Activated T-helper 17 cell treated with anti-CD3 and anti-CD28 coated beads, Interleukin-2, amount 50 U/mL, for 72 hours (primary cell): Measurements from ENCODE around the gene EXTL1. TPM values are rescaled to one million over a fixed set of nuclear protein-coding genes. Genes with fewer than 3 reads are reported as not detected.

Source experiments
- ATAC-seq: fragments of 150-1000 bp; cut with Tn5 transposase; replicated peaks from 2 replicates; pipeline ENCODE4 v1.10.0; 2021; ENCODE audit warnings: mild to moderate bottlenecking, moderate library complexity
- H3K27ac Mint-ChIP-seq: one replicate; pipeline ENCODE4 v1.8.0; 2022; ENCODE audit warnings: mixed read lengths
- H3K27me3 Mint-ChIP-seq: one replicate; pipeline ENCODE4 v1.8.0; 2022; ENCODE audit warnings: mixed read lengths
- H3K36me3 Mint-ChIP-seq: one replicate; pipeline ENCODE4 v1.8.0; 2022; ENCODE audit warnings: low read depth, mild to moderate bottlenecking, mixed read lengths
- H3K4me1 Mint-ChIP-seq: one replicate; pipeline ENCODE4 v1.8.0; 2022; ENCODE audit warnings: mixed read lengths
- H3K4me3 Mint-ChIP-seq: one replicate; pipeline ENCODE4 v1.8.0; 2022; ENCODE audit warnings: mild to moderate bottlenecking, mixed read lengths
- H3K9me3 Mint-ChIP-seq: one replicate; pipeline ENCODE4 v1.8.0; 2022; ENCODE audit warnings: mixed read lengths
- total RNA-seq, 2 donors: library from RNA; stranded (reverse); gene quantifications; one replicate each; pipeline ENCODE4 v1.2.3, GENCODE V29; 2022

EXTL1 gene
- total RNA-seq, 2 donors from 2014 or later: not detected

DNA sequence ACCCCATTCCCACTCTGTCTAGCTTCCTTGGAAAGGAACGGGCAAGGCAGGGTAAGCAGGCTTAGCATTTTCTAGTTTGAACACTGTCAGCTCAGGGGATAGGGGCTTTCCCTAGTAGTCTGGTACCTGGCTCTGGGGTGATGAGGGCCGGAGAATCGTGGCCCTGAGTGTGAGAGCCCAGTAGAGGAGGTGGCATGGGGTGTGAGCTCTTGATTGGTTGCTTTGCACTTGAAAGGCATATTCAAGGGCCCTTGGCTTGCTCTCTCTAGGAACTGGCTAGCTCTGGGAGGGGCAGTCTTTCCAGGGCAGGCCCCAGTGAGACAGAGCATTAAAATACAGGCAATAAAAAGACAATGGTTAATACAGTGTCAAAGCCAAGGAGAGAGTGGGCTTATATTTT lies 10.8 kb upstream of the EXTL1 start:
- no peak overlapping the region for H3K27ac Mint-ChIP-seq
- no peak overlapping the region for H3K4me3 Mint-ChIP-seq
- peaks cover 6% of the 10 kb centered on the region for H3K27me3 Mint-ChIP-seq
- H3K4me1 Mint-ChIP-seq: no peaks in the 10 kb centered on the region
- no peaks in the 10 kb centered on the region for H3K36me3 Mint-ChIP-seq
- H3K9me3 Mint-ChIP-seq: no peaks in the 10 kb centered on the region
- ATAC-seq: no peak

DNA sequence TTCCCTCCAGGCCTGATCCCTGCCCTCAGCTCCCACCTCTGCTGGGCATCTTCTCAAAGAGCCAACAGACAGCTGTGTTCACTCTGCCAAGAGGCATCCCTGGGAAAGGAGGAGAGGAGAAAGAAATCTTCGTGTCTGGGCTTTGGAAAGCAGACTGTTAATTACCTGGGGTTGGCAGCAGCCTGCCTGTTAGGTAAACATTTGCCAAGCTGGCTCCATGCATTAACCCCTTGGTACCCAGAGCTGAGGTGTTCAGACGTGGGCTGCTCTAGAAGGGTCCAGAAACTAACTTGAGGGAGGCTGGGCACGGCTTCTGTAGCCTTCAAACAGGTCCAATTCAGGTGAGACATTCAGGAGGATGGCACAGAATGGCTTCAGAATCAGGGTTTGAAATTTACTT lies 8.7 kb upstream of the EXTL1 start:
- no peaks in the 10 kb centered on the region for H3K27me3 Mint-ChIP-seq
- H3K36me3 Mint-ChIP-seq: no peaks in the 10 kb centered on the region
- no peak overlapping the region for H3K4me3 Mint-ChIP-seq
- no peaks in the 10 kb centered on the region for H3K9me3 Mint-ChIP-seq
- no peak for ATAC-seq
- no peak overlapping the region for H3K27ac Mint-ChIP-seq
- H3K4me1 Mint-ChIP-seq: no peaks in the 10 kb centered on the region

DNA sequence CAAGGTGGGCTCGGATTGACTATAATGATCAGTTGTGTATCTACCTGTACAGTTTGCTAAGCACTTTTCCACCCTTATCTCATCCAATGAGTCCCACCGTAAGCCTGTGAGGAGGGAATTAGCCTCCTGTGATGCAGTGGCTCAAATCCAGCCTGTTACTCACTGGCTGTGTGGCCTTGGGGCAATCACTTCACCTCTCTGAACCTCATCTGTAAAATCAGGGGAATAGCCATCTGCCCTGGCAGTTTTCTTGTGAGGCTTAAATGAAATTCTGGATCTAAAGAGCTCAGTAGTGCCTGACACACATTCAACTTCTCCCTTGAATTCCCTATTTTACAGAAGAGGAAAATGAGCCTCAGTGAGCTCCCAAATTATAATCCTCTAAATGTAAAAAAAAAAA lies 7.4 kb upstream of the EXTL1 start:
- H3K4me3 Mint-ChIP-seq: no peak overlapping the region
- no peaks in the 10 kb centered on the region for H3K9me3 Mint-ChIP-seq
- H3K36me3 Mint-ChIP-seq: no peaks in the 10 kb centered on the region
- no peaks in the 10 kb centered on the region for H3K4me1 Mint-ChIP-seq
- no peak for ATAC-seq
- H3K27ac Mint-ChIP-seq: no peak overlapping the region
- no peaks in the 10 kb centered on the region for H3K27me3 Mint-ChIP-seq

DNA sequence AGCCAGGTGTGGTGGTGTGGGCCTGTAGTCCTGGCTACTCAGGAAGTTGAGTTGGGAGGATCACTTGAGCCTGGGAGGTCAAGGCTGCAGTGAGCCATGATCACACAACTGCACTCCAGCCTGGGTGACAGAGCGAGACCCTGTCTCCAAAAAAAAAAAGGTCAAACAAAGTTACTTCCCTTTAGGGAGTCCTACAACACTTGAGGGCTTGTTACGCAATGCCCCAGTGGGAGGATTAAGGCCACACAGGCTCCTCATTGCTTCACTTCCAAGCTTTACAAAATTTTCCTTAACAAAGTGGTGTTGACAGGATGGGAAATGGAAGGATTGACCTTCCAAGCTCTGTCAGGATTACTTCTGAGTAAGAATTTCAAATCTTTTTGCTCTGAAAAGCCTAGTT lies 6.2 kb upstream of the EXTL1 start:
- no peak for ATAC-seq
- Mint-ChIP-seq H3K4me3 (no peak overlapping the region), H3K9me3 (no peaks in the 10 kb centered on the region), H3K36me3 (no peaks in the 10 kb centered on the region), H3K4me1 (no peaks in the 10 kb centered on the region), H3K27me3 (no peaks in the 10 kb centered on the region), H3K27ac (no peak overlapping the region)

DNA sequence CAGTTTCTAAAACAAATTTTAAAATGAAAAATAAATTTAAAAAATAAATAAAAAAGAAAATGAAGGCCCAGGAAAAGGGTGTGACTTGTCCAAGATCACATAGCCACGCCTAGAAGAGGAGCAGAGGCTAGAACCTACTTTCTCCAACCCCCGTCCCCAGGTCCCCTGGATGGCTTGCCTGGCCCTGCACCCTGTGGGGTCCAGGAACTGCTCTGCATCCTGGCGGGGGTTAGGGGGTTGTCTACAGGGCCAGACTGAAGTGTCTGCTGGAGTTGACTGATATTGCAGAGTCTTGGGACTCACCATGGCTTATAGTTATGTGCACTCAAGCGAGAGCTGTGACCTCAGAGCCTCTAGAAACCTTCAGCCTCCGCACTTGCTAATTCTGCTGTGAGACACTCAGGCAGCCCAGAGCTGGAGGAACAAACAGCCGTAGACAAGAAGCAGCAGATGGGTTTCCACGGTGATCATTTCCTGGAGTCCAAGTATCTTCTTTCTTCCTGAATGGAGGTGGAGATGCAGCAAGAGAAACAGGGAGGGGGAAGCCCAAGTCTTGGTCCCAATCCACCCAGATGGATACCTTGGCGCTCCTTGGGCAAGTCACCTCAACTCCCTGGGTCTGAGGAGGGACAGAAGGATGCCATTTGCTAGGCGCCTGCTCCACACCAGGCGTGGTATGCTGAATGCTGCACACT lies 5.2 kb upstream of the EXTL1 start:
- Mint-ChIP-seq H3K4me1 (no peaks in the 10 kb centered on the region), H3K4me3 (no peak overlapping the region), H3K27ac (no peak overlapping the region), H3K9me3 (no peaks in the 10 kb centered on the region), H3K27me3 (no peaks in the 10 kb centered on the region), H3K36me3 (no peaks in the 10 kb centered on the region)
- ATAC-seq: no peak

DNA sequence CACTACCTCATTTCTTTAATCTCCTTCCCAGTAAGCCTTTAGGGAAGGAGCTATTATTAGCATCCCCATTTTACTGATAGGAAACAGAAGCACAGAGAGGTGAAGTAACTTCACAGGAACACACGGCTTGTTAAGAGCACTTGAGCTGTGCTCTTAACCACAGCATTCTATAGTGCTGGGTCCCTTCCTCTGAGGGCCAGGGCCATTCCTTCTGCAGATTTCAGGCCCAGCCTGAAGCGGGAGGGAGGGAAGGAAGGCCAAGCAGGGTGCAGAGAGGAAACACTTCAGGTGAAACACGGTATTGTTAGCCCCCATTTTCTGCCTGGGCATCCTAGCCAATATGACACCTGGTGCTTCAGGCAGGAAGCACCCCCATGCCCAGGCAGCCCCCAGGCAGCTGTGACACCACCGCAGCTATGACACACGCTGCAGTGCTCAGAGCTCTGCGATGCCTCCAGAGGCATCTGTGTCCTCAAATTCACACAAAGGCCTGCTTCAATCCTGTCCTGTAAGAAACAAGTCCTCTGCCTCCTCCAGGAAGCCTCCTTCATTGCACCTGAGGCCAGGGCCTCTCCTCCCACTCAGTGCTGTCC lies 4.5 kb upstream of the EXTL1 start:
- Mint-ChIP-seq H3K27me3 (no peaks in the 10 kb centered on the region), H3K36me3 (no peaks in the 10 kb centered on the region), H3K4me3 (no peak overlapping the region), H3K4me1 (no peaks in the 10 kb centered on the region), H3K27ac (no peak overlapping the region), H3K9me3 (no peaks in the 10 kb centered on the region)
- ATAC-seq: no peak

DNA sequence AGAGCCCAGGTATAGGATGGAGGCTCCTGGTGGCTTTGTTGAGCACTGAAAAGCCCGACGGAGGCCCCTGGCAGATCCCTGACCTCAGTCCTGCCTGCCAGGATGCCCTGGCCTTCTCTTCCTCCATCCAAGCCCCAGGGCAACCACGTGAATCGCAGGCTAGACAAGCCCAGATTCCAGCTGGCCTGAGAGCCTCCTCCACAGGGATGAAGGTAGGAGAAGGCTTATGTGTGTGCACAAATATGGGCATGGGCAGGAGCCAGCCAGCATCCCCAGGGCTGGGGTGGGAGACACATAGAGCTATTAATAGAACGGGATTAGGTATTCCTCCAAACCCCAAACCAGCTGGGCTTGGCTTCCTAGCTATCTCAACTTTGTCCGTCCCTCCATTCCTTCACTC lies 4.0 kb upstream of the EXTL1 start:
- ATAC-seq: no peak
- Mint-ChIP-seq H3K36me3 (no peaks in the 10 kb centered on the region), H3K27ac (no peak overlapping the region), H3K27me3 (no peaks in the 10 kb centered on the region), H3K4me3 (no peak overlapping the region), H3K4me1 (no peaks in the 10 kb centered on the region), H3K9me3 (no peaks in the 10 kb centered on the region)

DNA sequence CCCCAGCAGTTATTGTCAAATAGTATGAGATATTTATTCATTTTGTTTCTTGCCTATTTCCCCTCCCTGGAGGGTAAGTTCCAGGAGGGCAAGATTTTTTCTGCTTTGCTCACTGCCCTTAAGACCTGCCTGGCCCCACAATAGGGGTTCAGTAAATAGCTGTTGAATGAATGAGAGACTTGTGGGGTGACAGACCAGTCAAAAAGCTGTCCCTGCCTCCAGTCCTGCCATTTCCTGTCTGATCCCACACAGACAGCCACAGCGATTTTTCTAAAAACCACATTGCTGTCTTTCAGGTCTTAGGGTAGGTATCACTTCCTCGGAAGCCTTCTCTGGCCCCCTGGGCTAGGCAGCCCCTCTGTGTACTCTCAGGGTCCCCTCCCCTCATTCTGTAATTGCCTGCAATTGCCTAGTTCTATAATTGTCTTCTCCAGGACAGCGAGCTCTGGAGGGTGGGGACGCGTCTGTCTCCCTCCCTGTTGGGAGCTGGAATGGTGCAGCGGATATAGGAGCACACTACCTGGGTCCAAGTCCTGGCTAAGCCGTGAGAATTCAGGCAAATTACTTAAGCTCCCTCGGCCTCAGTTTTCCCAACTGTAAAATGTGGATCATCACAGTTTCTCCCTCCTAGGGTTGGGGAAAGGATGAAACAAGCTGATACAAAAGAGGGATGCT lies 1.8 kb upstream of the EXTL1 start:
- no peak for ATAC-seq
- Mint-ChIP-seq H3K9me3 (no peaks in the 10 kb centered on the region), H3K27ac (no peak overlapping the region), H3K4me3 (no peak overlapping the region), H3K36me3 (no peaks in the 10 kb centered on the region), H3K27me3 (no peaks in the 10 kb centered on the region), H3K4me1 (no peaks in the 10 kb centered on the region)

DNA sequence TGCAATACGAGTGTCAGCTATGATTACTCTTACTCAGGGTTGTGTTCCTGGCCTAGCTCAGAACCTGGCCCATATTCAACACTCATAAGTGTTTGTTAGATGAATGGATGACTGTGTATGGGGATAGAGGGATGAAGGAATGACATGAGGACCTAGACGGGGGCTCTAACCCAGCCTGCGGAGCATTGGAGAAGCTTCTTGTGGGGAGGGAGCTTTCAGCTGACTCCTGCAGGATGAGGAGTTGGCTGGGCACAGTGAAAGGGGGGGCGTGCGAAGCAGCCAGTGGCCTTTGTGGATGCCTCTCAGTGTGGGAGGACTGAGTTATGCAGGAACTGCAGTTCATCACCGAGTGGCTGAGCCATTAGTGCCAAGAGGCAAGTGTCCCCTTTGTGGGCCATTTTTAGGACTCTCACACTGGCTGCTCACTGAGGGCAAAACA lies 1.2 kb upstream of the EXTL1 start:
- no peaks in the 10 kb centered on the region for H3K9me3 Mint-ChIP-seq
- H3K27me3 Mint-ChIP-seq: no peaks in the 10 kb centered on the region
- H3K4me3 Mint-ChIP-seq: no peak overlapping the region
- H3K4me1 Mint-ChIP-seq: no peaks in the 10 kb centered on the region
- no peak for ATAC-seq
- H3K36me3 Mint-ChIP-seq: no peaks in the 10 kb centered on the region
- H3K27ac Mint-ChIP-seq: no peak overlapping the region

DNA sequence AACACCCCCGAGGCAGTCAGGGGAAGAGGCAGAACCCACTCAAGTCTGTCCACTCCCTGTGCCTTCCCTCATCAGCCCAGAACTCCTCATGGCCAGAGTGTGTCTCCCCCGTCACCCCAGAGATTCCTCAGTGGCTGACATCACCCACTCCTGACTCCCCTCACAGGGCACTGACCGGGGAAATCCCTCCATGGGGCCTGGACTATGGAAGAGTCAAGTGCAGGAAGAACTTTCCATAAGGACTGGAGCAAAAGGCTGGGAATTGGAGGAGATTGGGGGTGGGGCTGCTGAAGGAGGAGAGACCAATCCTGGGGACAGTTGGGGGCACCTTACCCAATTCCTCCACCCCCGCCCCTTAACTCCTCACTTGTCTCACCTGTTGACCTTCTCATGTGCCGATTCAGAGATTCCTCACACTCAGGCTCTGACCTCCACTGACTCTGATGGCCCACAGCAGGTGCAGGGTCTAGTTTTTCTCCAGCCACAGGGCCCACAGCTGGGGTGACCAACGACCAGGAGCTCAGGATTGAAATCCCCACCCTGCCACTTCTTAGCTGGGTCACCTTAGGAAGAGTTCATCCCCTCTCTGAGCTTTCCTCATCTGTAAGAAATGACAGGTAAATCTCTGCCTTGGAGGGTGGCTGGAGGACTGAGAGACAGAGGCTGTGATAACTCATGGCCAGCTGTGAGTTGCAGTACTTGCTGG lies 481 bp upstream of the EXTL1 start:
- no peaks in the 10 kb centered on the region for H3K4me1 Mint-ChIP-seq
- no peak overlapping the region for H3K4me3 Mint-ChIP-seq
- no peak overlapping the region for H3K27ac Mint-ChIP-seq
- H3K9me3 Mint-ChIP-seq: no peaks in the 10 kb centered on the region
- no peaks in the 10 kb centered on the region for H3K36me3 Mint-ChIP-seq
- ATAC-seq: no peak
- no peaks in the 10 kb centered on the region for H3K27me3 Mint-ChIP-seq

DNA sequence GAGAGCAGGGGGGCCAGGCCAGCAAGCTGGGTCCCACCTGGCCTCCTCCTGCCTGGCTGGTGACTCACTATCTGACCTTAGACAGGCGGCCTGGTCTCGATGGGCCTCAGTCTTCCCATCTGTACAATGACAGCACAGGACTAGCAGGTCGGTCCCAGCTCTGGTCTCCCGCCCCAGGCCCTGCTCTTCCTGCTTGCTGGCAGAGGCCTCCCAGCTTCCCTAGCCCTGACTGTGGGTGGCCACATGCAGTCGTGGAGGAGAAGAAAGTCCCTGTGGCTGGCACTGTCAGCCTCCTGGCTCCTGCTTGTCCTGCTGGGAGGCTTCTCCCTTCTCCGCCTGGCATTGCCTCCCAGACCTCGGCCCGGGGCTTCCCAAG lies 817 bp downstream of the EXTL1 start:
- Mint-ChIP-seq H3K27ac (no peak overlapping the region), H3K4me1 (no peaks in the 10 kb centered on the region), H3K27me3 (no peaks in the 10 kb centered on the region), H3K9me3 (no peaks in the 10 kb centered on the region), H3K4me3 (no peak overlapping the region), H3K36me3 (no peaks in the 10 kb centered on the region)
- ATAC-seq: no peak

DNA sequence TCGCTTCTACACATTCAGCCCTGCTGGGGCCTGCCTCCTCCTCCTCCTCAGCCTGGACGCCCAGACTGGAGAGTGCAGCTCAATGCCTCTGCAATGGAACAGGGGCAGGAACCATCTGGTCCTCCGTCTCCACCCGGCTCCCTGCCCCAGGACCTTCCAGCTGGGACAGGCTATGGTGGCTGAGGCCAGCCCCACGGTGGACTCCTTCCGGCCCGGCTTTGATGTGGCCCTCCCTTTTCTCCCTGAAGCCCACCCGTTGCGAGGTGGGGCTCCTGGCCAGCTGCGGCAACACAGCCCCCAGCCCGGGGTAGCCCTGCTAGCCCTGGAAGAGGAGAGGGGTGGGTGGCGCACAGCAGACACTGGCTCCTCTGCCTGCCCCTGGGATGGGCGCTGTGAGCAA lies 1.4 kb downstream of the EXTL1 start:
- H3K27me3 Mint-ChIP-seq: no peaks in the 10 kb centered on the region

DNA sequence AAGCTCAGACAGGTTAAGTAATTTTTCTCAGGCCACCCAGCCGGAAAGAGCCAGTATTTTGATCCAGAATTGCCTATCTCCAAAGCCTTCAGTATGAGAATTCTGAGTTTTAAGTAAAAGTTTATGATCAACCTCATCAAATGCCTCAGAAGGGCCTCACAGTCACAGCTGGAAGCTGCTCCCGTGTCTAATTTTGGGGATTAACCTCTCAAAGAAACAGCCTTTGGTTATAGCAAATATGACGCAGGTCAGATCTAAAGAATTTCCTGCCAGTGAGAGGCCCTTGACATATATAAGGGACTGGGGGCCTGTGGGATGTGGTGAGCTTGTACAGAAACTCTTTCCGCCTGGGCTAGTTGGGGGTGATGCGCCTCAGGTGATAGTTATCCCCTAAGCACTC lies 2.3 kb downstream of the EXTL1 start:
- Mint-ChIP-seq H3K27ac (no peak overlapping the region), H3K4me1 (no peaks in the 10 kb centered on the region)

More for the DNA sequence above, 1.4 kb downstream of the EXTL1 start:
- H3K4me1 Mint-ChIP-seq: no peaks in the 10 kb centered on the region
- no peak overlapping the region for H3K4me3 Mint-ChIP-seq
- H3K27ac Mint-ChIP-seq: no peak overlapping the region
- no peak for ATAC-seq
- no peaks in the 10 kb centered on the region for H3K36me3 Mint-ChIP-seq
- H3K9me3 Mint-ChIP-seq: no peaks in the 10 kb centered on the region

DNA sequence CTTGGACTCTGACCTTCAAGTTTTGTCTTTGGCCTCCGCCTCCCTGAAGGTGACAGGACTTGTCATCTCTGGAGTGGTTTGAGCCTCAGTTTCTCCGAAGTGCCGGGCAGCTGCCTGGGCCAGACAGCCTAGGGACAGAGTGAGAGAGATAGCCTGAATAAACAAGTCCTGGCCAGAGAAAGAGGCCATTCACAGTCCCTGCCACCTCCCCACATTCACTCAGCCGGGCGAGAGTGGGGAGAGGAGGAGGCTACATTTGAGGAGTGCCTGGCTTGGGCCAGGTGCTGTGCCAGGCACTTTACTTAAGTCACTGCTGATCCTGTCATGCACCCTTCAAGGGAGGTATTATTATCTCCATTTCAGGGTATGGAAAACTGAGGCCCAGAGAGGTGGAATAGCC lies 3.5 kb downstream of the EXTL1 start:
- no peak for ATAC-seq
- H3K4me1 Mint-ChIP-seq: no peaks in the 10 kb centered on the region
- H3K9me3 Mint-ChIP-seq: no peaks in the 10 kb centered on the region
- no peaks in the 10 kb centered on the region for H3K27me3 Mint-ChIP-seq
- H3K36me3 Mint-ChIP-seq: no peaks in the 10 kb centered on the region
- no peak overlapping the region for H3K4me3 Mint-ChIP-seq
- H3K27ac Mint-ChIP-seq: no peak overlapping the region

More for the DNA sequence above, 2.3 kb downstream of the EXTL1 start:
- H3K27me3 Mint-ChIP-seq: no peaks in the 10 kb centered on the region
- ATAC-seq: no peak
- no peaks in the 10 kb centered on the region for H3K9me3 Mint-ChIP-seq
- no peak overlapping the region for H3K4me3 Mint-ChIP-seq
- H3K36me3 Mint-ChIP-seq: no peaks in the 10 kb centered on the region

DNA sequence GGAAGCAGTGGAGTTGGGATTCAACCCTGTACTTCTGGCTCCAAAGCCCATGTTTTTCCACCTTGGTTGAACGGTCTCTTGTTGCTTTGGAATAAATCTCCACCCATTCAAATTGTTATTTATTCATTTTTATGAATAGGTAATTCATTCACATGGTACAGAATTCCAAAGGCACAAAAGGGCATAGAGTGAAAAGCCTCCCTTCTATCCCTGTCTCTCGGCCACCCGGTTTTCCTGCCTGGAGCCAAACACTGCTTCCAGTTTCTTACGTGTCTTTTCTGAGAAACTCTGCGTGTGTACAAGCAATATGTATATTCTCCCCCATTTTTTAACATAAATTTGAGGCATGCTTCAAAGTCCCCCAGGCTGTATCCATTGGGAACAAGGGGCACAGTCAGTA lies 3.9 kb downstream of the EXTL1 start:
- Mint-ChIP-seq H3K4me3 (no peak overlapping the region), H3K27me3 (no peaks in the 10 kb centered on the region), H3K27ac (no peak overlapping the region), H3K36me3 (no peaks in the 10 kb centered on the region), H3K4me1 (no peaks in the 10 kb centered on the region), H3K9me3 (no peaks in the 10 kb centered on the region)
- ATAC-seq: no peak
